GM12878 (cell line): Measurements from ENCODE around the gene KRIT1. TPM values are rescaled to one million over a fixed set of nuclear protein-coding genes. Genes with fewer than 3 reads are reported as not detected.

ENCODE experiments used
- ATAC-seq: fragments of 200-7000 bp; cut with Tn5 transposase; 3 replicates; pipeline ENCODE4 v1.9.1; 2020; ENCODE audit warnings: mild to moderate bottlenecking, moderate library complexity
- BruUV-seq: library from RNA; stranded (reverse); fragments of 400-500 nt; replicated peaks from 2 replicates; lab custom pipeline; 2021; lab: Mats Ljungman, UMichigan
- CTCF ChIA-PET: fragments of 300-600 bp; sonication (Branson Sonifier 250); formaldehyde crosslinking; extraction: SDS; loops from one replicate; lab custom pipeline; 2021; ENCODE audit warnings: inconsistent platforms; lab: Yijun Ruan, JAX
- POLR2A ChIA-PET: fragments of 350-600 bp; formaldehyde crosslinking; extraction: SDS; loops from one replicate; lab custom pipeline; 2021; ENCODE audit warnings: inconsistent platforms; lab: Charles Lee
- RAD21 ChIA-PET: fragments of 300-600 bp; sonication (Branson Sonifier 250); formaldehyde crosslinking; loops from one replicate; lab custom pipeline; 2023; ENCODE audit warnings: antibody characterized with exemption; ENCODE audit not compliant: unreplicated experiment; lab: Charles Lee
- SMC1A ChIA-PET: fragments of 300-600 bp; sonication (Branson Sonifier 250); formaldehyde crosslinking; loops from one replicate; lab custom pipeline; 2023; ENCODE audit not compliant: unreplicated experiment, uncharacterized antibody; lab: Charles Lee
- DNase-seq: peaks from one replicate; pipeline ENCODE4 v3.0.0-alpha.2; 2011; ENCODE audit warnings: low read depth, low spot score
- FAIRE-seq: peaks from 3 replicates; lab custom pipeline; 2011; peaks lifted over from hg19 to GRCh38; lab: Jason Lieb, UNC
- H2AFZ ChIP-seq: 2 replicates; pipeline ENCODE4 v1.6.0; 2011; ENCODE audit warnings: low read depth, low read length, control low read depth; ENCODE audit not compliant: control insufficient read depth
- H3K27ac ChIP-seq: 2 replicates; pipeline ENCODE4 v1.5.1; 2011; ENCODE audit warnings: control low read depth; ENCODE audit not compliant: control insufficient read depth, insufficient read depth
- H3K27me3 ChIP-seq, 2 experiments: replicated peaks in 1 of 2; 2 replicates each; pipeline versions ENCODE4 v1.6.0 to v1.6.1; 2011; ENCODE audit warnings: low read length in 1 of 2; ENCODE audit not compliant: control insufficient read depth in 2 of 2, insufficient read depth in 2 of 2
- H3K36me3 ChIP-seq, 2 experiments: 2 replicates each; pipeline ENCODE4 v1.5.1; 2011; ENCODE audit warnings: low read length in 1 of 2; ENCODE audit not compliant: control insufficient read depth in 2 of 2, insufficient read depth in 2 of 2
- H3K4me1 ChIP-seq: 2 replicates; pipeline ENCODE4 v1.6.1; 2011; ENCODE audit warnings: mild to moderate bottlenecking, low read length, moderate library complexity, mixed read lengths; ENCODE audit not compliant: control insufficient read depth, insufficient read depth
- H3K4me2 ChIP-seq: 2 replicates; pipeline ENCODE4 v1.6.0; 2011; ENCODE audit warnings: control low read depth; ENCODE audit not compliant: control insufficient read depth, insufficient read depth
- H3K4me3 ChIP-seq: fragments of 200-600 bp; sonication (generic); 2 replicates; pipeline ENCODE4 v1.5.1; 2016
- H3K79me2 ChIP-seq: 2 replicates; pipeline ENCODE4 v1.6.0; 2011; ENCODE audit warnings: low read length; ENCODE audit not compliant: control insufficient read depth, insufficient read depth
- H3K9ac ChIP-seq: 2 replicates; pipeline ENCODE4 v1.8.0; 2011; ENCODE audit warnings: low read length, control low read depth, mixed read lengths; ENCODE audit not compliant: control insufficient read depth, insufficient read depth
- H3K9me3 ChIP-seq: replicated peaks from 3 replicates; pipeline ENCODE4 v1.5.1; 2011; ENCODE audit warnings: mild to moderate bottlenecking, low read length; ENCODE audit not compliant: control insufficient read depth, insufficient read depth
- H4K20me1 ChIP-seq: 2 replicates; pipeline ENCODE4 v1.6.0; 2011; ENCODE audit not compliant: control insufficient read depth, insufficient read depth
- BHLHE40 ChIP-seq, 2 experiments: fragments of 450-650 bp in 1 of 2; IDR thresholded peaks; 2 replicates each; pipeline ENCODE4 v1.6.1; 2011 to 2017; ENCODE audit warnings: low read depth in 2 of 2, borderline replicate concordance in 1 of 2, improper control_type of control experiment in 1 of 2, low read length in 1 of 2, mild to moderate bottlenecking in 1 of 2
- CBX5 ChIP-seq: sonication (generic); IDR thresholded peaks from 2 replicates; pipeline ENCODE4 v1.6.1; 2016; ENCODE audit warnings: low read depth, moderate library complexity, mild to moderate bottlenecking, inconsistent platforms
- HCFC1 ChIP-seq: fragments of 150-350 bp; IDR thresholded peaks from 2 replicates; pipeline ENCODE4 v1.6.1; 2014; ENCODE audit warnings: low read length
- HDGF ChIP-seq: fragments of 450-650 bp; IDR thresholded peaks from 2 replicates; pipeline ENCODE4 v1.6.1; 2016; ENCODE audit warnings: antibody characterized with exemption
- IKZF2 ChIP-seq, 2 experiments: fragments of 450-650 bp; IDR thresholded peaks; 2 replicates each; pipeline ENCODE4 v1.6.1; 2017; ENCODE audit warnings: mild to moderate bottlenecking in 2 of 2, moderate library complexity in 2 of 2
- IRF4 ChIP-seq: IDR thresholded peaks from 2 replicates; pipeline ENCODE4 v1.6.1; 2011; ENCODE audit warnings: low read depth, low read length
- MAX ChIP-seq: IDR thresholded peaks from 2 replicates; pipeline ENCODE4 v1.6.1; 2012; ENCODE audit warnings: low read depth, low read length, improper control_type of control experiment
- NBN ChIP-seq: fragments of 450-650 bp; IDR thresholded peaks from 2 replicates; pipeline ENCODE4 v1.6.1; 2016
- NFYB ChIP-seq: IDR thresholded peaks from 2 replicates; pipeline ENCODE4 v1.6.1; 2011; ENCODE audit warnings: low read depth, mild to moderate bottlenecking, low read length, improper control_type of control experiment, moderate library complexity; ENCODE audit not compliant: insufficient read depth
- NR2F1 ChIP-seq: fragments of 450-650 bp; conservative IDR thresholded peaks from 2 replicates; pipeline ENCODE4 v1.6.1; 2017; ENCODE audit warnings: mild to moderate bottlenecking
- NRF1 ChIP-seq: conservative IDR thresholded peaks from 2 replicates; pipeline ENCODE4 v1.6.1; 2011; ENCODE audit warnings: mild to moderate bottlenecking, low read depth, low read length, improper control_type of control experiment
- SMARCA5 ChIP-seq: fragments of 450-650 bp; IDR thresholded peaks from 2 replicates; pipeline ENCODE4 v1.6.1; 2017; ENCODE audit warnings: mild to moderate bottlenecking
- SMC3 ChIP-seq: IDR thresholded peaks from 2 replicates; pipeline ENCODE4 v1.6.1; 2011; ENCODE audit warnings: low read length, improper control_type of control experiment, borderline replicate concordance
- SP1 ChIP-seq: IDR thresholded peaks from one replicate; pipeline ENCODE4 v1.6.1; 2011; ENCODE audit warnings: low read depth, low read length
- ZBTB11 ChIP-seq: fragments of 450-650 bp; formaldehyde crosslinking; IDR thresholded peaks from 2 replicates; pipeline ENCODE4 v1.5.0; 2022; ENCODE audit warnings: mild to moderate bottlenecking, missing genetic modification characterization
- WGBS: methylation state at CpG from one replicate; pipeline ENCODE4 v1.1.6; 2016; ENCODE audit warnings: low lambda C conversion rate; ENCODE audit not compliant: insufficient replicate concordance, insufficient coverage; ENCODE audit errors: missing lambda C conversion rate; 5-methylcytosine and 5-hydroxymethylcytosine counted together
- in situ Hi-C: fragments of 300-500 bp; cut with MboI; formaldehyde crosslinking; loops from 9 replicates; pipeline ENCODE4 v1.14.3; 2018; ENCODE audit warnings: mixed read lengths
- intact Hi-C: fragments of 100-400 bp; cut with micrococcal nuclease; formaldehyde crosslinking; loops from one replicate; pipeline ENCODE4 v1.14.2; 2022; ENCODE audit not compliant: unreplicated experiment
- polyA plus RNA-seq, 11 experiments: library from polyadenylated mRNA; depleted of rRNA in 4 of 11; unstranded in 6 of 11; stranded (reverse) in 5 of 11; fragments of >200 nt; fragmentation: Nextera tagmentation in 4 of 11; fragmentation: Illumina TruSeq in 1 of 11; extraction: Ambion mirVana in 4 of 11; extraction: Trizol in 1 of 11; gene quantifications; 1 replicate in 1 of 11; 2 replicates in 10 of 11; pipeline versions ENCODE4 v1.2.1 to v1.2.3, GENCODE V29; 2011 to 2016; ENCODE audit warnings: inconsistent platforms in 2 of 11, missing spikeins in 2 of 11, low read depth in 1 of 11
- total RNA-seq, 4 experiments: library from RNA; depleted of rRNA in 3 of 4; stranded (reverse); fragments of >200 nt in 3 of 4; fragmentation: Illumina TruSeq in 1 of 4; extraction: Trizol in 1 of 4; gene quantifications; 2 replicates each; pipeline versions ENCODE4 v1.2.1 to v1.2.3, GENCODE V29; 2013 to 2021
- TF ChIP-seq, protein P1 (sequence below): fragments of 450-650 bp; IDR thresholded peaks from 2 replicates; pipeline ENCODE4 v1.6.1; 2018; ENCODE audit warnings: borderline replicate concordance, mild to moderate bottlenecking; ENCODE audit not compliant: partially characterized antibody

Gene KRIT1
- total and polyA plus RNA-seq, 10 of the 15 experiments (the other 5 are each of a cell fraction or from before 2014, with no cell fraction given) = 12.0 to 60.1 (median 27.0) TPM

DNA sequence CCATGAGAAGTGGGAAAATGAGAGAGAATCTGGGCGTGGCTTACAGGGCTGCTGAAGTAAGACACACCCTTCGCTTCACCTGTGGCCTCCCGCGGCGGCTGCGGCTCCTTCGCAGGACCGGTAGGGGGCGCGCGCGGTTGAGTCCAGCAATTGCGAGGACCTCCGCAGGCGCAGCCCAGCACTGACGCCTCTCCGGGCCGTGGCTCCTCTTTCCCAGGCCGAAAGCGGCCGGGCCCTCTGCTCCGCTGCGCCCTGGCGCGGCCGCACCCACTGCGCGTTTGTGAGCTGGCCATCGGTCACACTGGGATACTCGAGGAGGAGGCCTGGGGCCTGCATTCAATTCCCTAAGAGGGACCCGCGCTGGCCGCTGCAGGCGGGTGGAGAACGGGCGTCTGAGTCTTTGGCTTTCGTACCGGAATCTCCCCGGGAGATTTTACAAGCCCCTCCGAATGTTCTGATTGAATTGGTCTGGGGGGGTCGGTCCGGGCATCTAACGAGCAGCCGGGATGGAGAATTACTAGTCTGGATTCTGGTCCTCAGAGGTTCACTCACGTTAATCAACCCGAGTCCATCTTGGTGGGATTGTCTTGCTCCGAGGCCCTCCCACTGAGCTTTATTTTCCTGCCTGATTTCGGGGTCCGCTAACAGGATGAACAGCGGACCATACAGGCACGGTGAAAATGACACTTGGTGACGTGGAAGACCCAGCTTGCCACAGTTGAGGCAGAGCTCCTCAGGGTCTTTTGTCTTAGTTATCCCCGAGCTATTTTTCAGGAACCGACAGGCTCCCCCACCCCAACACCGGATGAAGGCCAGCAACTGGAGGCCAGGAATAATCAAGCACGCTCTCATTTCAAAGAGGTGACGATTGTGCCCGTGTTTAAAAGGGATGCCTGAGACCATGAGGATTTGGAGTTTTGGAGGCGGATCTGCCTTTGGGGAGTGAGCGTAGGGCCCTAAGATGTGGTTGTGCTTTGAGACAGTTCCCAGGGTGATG, 66.5 kb downstream of the KRIT1 start, which contains the start of gene LRRD1:
Gene LRRD1, minus strand, starts transcription at position 215 of the 997 bp plus-strand sequence. CDS start 13,940 bp downstream, outside the sequence.
- ChIA-PET POLR2A (interaction anchor here (0.6 kb wide), 1 partner anchor 472 kb away, joined by 3 read pairs; no protein-coding TSS in a partner anchor), CTCF (interaction anchor here (0.6 to 2.2 kb wide), 24 partner anchors 9 to 971 kb away, joined by 3 to 14 read pairs (median 3); partner anchors contain the start of gene GATAD1)
- intact Hi-C loops = loop anchor here (2.0 kb wide), 1 partner anchor 270 kb away; no protein-coding TSS in a partner anchor
- TF ChIP-seq BHLHE40 (IDR thresholded peaks at IDR 0.05; ENCODE audit: borderline replicate concordance in 1 of 2, low read depth in 2 of 2, low read length in 1 of 2) (peak; percentile 28 to 56; a peak in 2 of 4 replicates), HCFC1 (peak; percentile 29; the same call in 1 of the 2 replicates), SP1 (peak; percentile 31), IKZF2 (IDR thresholded peaks at IDR 0.05) (0 out of 4 replicates have a peak, but pooled peaks of 1 of the 2 experiments have one; percentile 9), MAX (peak; percentile 37; the same call in 1 of the 2 replicates), HDGF (no peak), NBN (no peak), IRF4 (0 out of 2 replicates have a peak, but pooled peaks have one; percentile 20), NRF1 (peak; percentile 20; the same call in 1 of the 2 replicates), NR2F1 (peak; percentile 40), NFYB (no peak), CBX5 (0 out of 2 replicates have a peak, but pooled peaks have one; percentile 37), SMARCA5 (peak; percentile 96), ZBTB11 (CRISPR knock-in tag) (no peak), SMC3 (peak; percentile 61)
- TF ChIP-seq, protein P1, sequence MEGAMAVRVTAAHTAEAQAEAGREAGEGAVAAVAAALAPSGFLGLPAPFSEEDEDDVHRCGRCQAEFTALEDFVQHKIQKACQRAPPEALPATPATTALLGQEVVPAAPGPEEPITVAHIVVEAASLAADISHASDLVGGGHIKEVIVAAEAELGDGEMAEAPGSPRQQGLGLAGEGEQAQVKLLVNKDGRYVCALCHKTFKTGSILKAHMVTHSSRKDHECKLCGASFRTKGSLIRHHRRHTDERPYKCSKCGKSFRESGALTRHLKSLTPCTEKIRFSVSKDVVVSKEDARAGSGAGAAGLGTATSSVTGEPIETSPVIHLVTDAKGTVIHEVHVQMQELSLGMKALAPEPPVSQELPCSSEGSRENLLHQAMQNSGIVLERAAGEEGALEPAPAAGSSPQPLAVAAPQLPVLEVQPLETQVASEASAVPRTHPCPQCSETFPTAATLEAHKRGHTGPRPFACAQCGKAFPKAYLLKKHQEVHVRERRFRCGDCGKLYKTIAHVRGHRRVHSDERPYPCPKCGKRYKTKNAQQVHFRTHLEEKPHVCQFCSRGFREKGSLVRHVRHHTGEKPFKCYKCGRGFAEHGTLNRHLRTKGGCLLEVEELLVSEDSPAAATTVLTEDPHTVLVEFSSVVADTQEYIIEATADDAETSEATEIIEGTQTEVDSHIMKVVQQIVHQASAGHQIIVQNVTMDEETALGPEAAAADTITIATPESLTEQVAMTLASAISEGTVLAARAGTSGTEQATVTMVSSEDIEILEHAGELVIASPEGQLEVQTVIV = no peak

More for the DNA sequence above, 66.5 kb downstream of the KRIT1 start, which contains the start of gene LRRD1:
- H3K4me1 ChIP-seq = no peaks in the 10 kb centered on the region; the same call in 1 of the 2 replicates
- no peaks in the 10 kb centered on the region for H3K79me2 ChIP-seq
- H2AFZ ChIP-seq = peak within 1 kb of the TSS; percentile 88
- SMC1A ChIA-PET = interaction anchor here (1.5 kb wide), 2 partner anchors 268 to 282 kb away, joined by 4 to 12 read pairs; partner anchors contain the start of gene GATAD1
- H4K20me1 ChIP-seq = no peaks in the 10 kb centered on the region
- no TSS peak for BruUV-seq
- H3K4me2 ChIP-seq = peak within 1 kb of the TSS; percentile 96
- no peaks in the 10 kb centered on the region for H3K36me3 ChIP-seq
- H3K27ac ChIP-seq = no peak within 1 kb of the TSS
- H3K9me3 ChIP-seq = no peaks in the 10 kb centered on the region
- 21% methylated on average over 59 of the region's 60 CpGs for WGBS
- peak within 1 kb of the TSS; percentile 13; the same call in 1 of the 2 replicates for H3K9ac ChIP-seq
- FAIRE-seq = peak; percentile 89
- RAD21 ChIA-PET = interaction anchor here (0.9 to 1.8 kb wide), 3 partner anchors 174 to 269 kb away, joined by 3 to 4 read pairs (median 3); no protein-coding TSS in a partner anchor
- in situ Hi-C loops = no loop called here
- peak within 1 kb of the TSS; percentile 63 for H3K4me3 ChIP-seq
- peak; percentile 100 for ATAC-seq
- peak; percentile 33 for DNase-seq
- H3K27me3 ChIP-seq = no peaks in the 10 kb centered on the region
